ENCODE results near the gene ZFP28.

The ZFP28 gene

DNA sequence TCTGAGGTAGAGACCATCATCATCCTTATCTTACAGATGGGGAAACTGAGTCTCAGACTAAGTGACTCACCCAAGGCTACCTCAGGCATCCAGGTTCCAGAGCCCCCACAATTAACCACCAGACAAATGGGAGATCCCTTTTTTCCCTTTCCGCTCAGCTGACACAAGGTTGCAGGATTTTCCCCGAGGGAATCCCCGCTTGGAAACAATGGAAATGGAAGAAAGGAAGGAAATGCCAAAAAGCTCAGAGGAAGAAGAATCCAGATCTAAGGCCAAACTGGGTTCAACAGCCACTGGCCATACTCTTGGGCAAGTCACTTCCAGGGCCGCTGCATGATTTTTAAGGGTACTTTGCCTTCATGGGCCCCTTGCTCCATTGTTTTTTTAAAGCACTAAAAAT, 57.9 kb downstream of the ZFP28 start:
- no peak for DNase-seq

DNA sequence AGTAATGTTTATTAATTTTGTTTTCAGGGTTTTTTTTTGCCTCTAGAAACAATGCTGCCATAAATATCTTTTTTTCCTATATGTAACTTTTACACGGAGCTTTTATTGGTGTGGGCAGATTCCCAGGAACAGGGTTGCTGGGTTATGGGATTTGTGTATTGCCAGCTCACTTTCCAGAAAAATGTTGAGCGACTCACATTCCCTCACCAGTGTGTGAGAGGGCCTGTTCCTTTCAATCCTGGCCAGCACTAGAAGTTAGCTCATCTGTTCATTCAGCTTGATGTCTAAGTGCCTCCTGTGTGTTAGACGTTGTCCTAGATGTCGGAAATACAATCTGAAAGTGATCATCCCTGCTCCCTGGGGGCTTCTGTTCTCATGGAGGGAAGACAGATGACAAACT, 58.9 kb downstream of the ZFP28 start:
- no peak for DNase-seq

DNA sequence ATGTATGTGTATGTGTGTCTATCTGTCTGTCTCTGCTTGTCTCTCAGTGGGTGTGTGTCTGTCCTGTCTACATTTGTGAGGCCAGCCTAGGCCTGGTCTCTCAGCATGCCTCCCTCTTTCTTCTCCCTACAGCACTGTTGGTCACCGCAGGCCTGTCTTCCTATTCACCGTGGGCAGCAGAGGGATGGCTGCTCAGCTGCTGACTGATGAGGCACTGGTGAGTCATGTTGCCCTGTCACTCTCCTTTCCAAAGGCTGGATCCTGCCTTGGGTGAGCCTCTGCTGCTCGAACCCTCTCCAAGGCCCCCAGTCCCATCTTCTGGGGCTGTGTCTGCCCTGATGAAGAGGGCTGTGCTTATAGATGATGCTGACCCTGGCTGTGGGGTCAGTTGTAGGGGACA, 62.6 kb downstream of the ZFP28 start:
- DNase-seq: no peak

- no peak for DNase-seq
Measured at GRCh38 chr19:56603829-56604228, 65.1 kb downstream of the ZFP28 start.
